Measurements from ENCODE around the gene JADE1.

- TF ChIP-seq POLR2A (IDR thresholded peaks at IDR 0.05) (no peak), POLR2AphosphoS5 (IDR thresholded peaks at IDR 0.05) (no peak)
Measured at GRCh38 chr4:128876200-128876599, 66.7 kb downstream of the JADE1 start.

Measured in suprapubic skin (tissue), 4 donors.